HepG2 (cell line): ENCODE data around the gene TMEM253. TPM values are rescaled to one million over a fixed set of nuclear protein-coding genes. Genes with fewer than 3 reads are reported as not detected.

ENCODE experiments used
- BCLAF1 ChIP-seq: fragments of 450-650 bp; IDR thresholded peaks from 2 replicates; pipeline ENCODE4 v1.6.1; 2017; ENCODE audit warnings: mild to moderate bottlenecking
- BRD4 ChIP-seq: sonication (generic); formaldehyde crosslinking; IDR thresholded peaks from 2 replicates; pipeline ENCODE4 v1.4.0; 2020; ENCODE audit warnings: missing genetic modification reagents
- EHMT2 ChIP-seq: fragments of 200-600 bp; sonication (generic); IDR thresholded peaks from 2 replicates; pipeline ENCODE4 v1.7.0; 2017; ENCODE audit warnings: antibody characterized with exemption, low read depth, low read length, borderline replicate concordance
- FOXA1 ChIP-seq, 2 experiments: fragments of 450-650 bp in 1 of 2; sonication (generic) in 1 of 2; formaldehyde crosslinking in 1 of 2; IDR thresholded peaks; 2 replicates each; pipeline versions ENCODE4 v1.4.0 to v1.6.1; 2016 to 2020; ENCODE audit warnings: missing genetic modification reagents in 1 of 2
- GTF3A ChIP-seq: sonication (generic); formaldehyde crosslinking; conservative IDR thresholded peaks from 2 replicates; pipeline ENCODE4 v1.4.0; 2020; ENCODE audit warnings: mild to moderate bottlenecking, missing genetic modification reagents
- PAWR ChIP-seq: sonication (generic); formaldehyde crosslinking; IDR thresholded peaks from 2 replicates; pipeline ENCODE4 v1.4.0; 2020; ENCODE audit warnings: missing genetic modification reagents, mild to moderate bottlenecking, borderline replicate concordance
- REPIN1 ChIP-seq: sonication (generic); formaldehyde crosslinking; IDR thresholded peaks from 2 replicates; pipeline ENCODE4 v1.8.0; 2022; ENCODE audit warnings: missing genetic modification reagents, low read depth, mild to moderate bottlenecking, borderline replicate concordance
- SMARCC2 ChIP-seq: fragments of 450-650 bp; IDR thresholded peaks from 2 replicates; pipeline ENCODE4 v1.6.1; 2017; ENCODE audit warnings: antibody characterized with exemption, mild to moderate bottlenecking
- SRSF1 ChIP-seq: fragments of 200-400 bp; formaldehyde crosslinking; optimal IDR thresholded peaks from 2 replicates; pipeline ENCODE3; 2017; ENCODE audit warnings: mild to moderate bottlenecking, low read depth, low read length, moderate library complexity
- TAF1 ChIP-seq: sonication (generic); formaldehyde crosslinking; IDR thresholded peaks from 2 replicates; pipeline ENCODE4 v1.4.0; 2020; ENCODE audit warnings: missing genetic modification reagents
- TBX3 ChIP-seq: fragments of 450-650 bp; IDR thresholded peaks from 2 replicates; pipeline ENCODE4 v1.6.1; 2017; ENCODE audit warnings: antibody characterized with exemption, mild to moderate bottlenecking, inconsistent platforms, borderline replicate concordance
- TSC22D2 ChIP-seq: sonication (generic); formaldehyde crosslinking; IDR thresholded peaks from 2 replicates; pipeline ENCODE4 v1.5.1; 2020; ENCODE audit warnings: missing genetic modification reagents, mild to moderate bottlenecking, borderline replicate concordance
- XBP1 ChIP-seq: sonication (generic); formaldehyde crosslinking; IDR thresholded peaks from 2 replicates; pipeline ENCODE4 v1.5.0; 2020; ENCODE audit warnings: missing genetic modification reagents
- YEATS4 ChIP-seq: sonication (generic); formaldehyde crosslinking; IDR thresholded peaks from 2 replicates; pipeline ENCODE4 v1.4.0; 2020; ENCODE audit warnings: missing genetic modification reagents, borderline replicate concordance
- ZBED4 ChIP-seq: sonication (generic); formaldehyde crosslinking; IDR thresholded peaks from 2 replicates; pipeline ENCODE4 v1.4.0; 2020; ENCODE audit warnings: missing genetic modification reagents, borderline replicate concordance
- ZNF230 ChIP-seq: sonication (generic); formaldehyde crosslinking; IDR thresholded peaks from 2 replicates; pipeline ENCODE4 v1.4.0; 2020; ENCODE audit warnings: mild to moderate bottlenecking, missing genetic modification reagents
- ZNF234 ChIP-seq: sonication (generic); formaldehyde crosslinking; conservative IDR thresholded peaks from 2 replicates; pipeline ENCODE4 v1.5.1; 2020; ENCODE audit warnings: mild to moderate bottlenecking, missing genetic modification reagents
- ZNF3 ChIP-seq: IDR thresholded peaks from 2 replicates; pipeline ENCODE4 v1.7.0; 2017; ENCODE audit warnings: inconsistent platforms
- ZNF484 ChIP-seq: sonication (generic); formaldehyde crosslinking; IDR thresholded peaks from 2 replicates; pipeline ENCODE4 v1.5.1; 2020; ENCODE audit warnings: mild to moderate bottlenecking, low read depth, missing genetic modification reagents, borderline replicate concordance
- ZNF761 ChIP-seq: sonication (generic); formaldehyde crosslinking; conservative IDR thresholded peaks from 2 replicates; pipeline ENCODE4 v1.4.0; 2020; ENCODE audit warnings: mild to moderate bottlenecking, missing genetic modification reagents
- ZNF784 ChIP-seq: sonication (generic); formaldehyde crosslinking; IDR thresholded peaks from 2 replicates; pipeline ENCODE4 v1.5.1; 2020; ENCODE audit warnings: missing genetic modification reagents, mild to moderate bottlenecking, borderline replicate concordance
- ZNF883 ChIP-seq: sonication (generic); formaldehyde crosslinking; IDR thresholded peaks from 2 replicates; pipeline ENCODE4 v1.5.1; 2020; ENCODE audit warnings: mild to moderate bottlenecking, missing genetic modification reagents; ENCODE audit errors: not compliant biosample characterization
- polyA plus RNA-seq, 8 experiments: library from polyadenylated mRNA; depleted of rRNA in 3 of 8; stranded (reverse) in 7 of 8; unstranded in 1 of 8; fragments of >200 nt; fragmentation: Illumina TruSeq in 4 of 8; extraction: Trizol in 4 of 8; gene quantifications; 2 replicates each; pipeline versions ENCODE4 v1.2.1 to v1.2.3, GENCODE V29; 2011 to 2016; ENCODE audit warnings: low read depth in 4 of 8, missing spikeins in 1 of 8, mixed read lengths in 1 of 8; ENCODE audit not compliant: insufficient read depth in 1 of 8
- total RNA-seq, 5 experiments: library from RNA; depleted of rRNA; stranded (reverse); fragments of >200 nt; fragmentation: Illumina TruSeq; extraction: Trizol; gene quantifications; 2 replicates each; pipeline ENCODE4 v1.2.3, GENCODE V29; 2016; ENCODE audit warnings: low read depth in 1 of 5

The TMEM253 gene
- total and polyA plus RNA-seq, 2 of the 13 experiments (the other 11 are each of a cell fraction or from before 2014, with no cell fraction given) = 0.29 to 0.45 TPM

GRCh38 chr14:21103710-21104447 lies 3.0 kb downstream of the TMEM253 start (continued):
- TF ChIP-seq PAWR (peak; percentile 98), ZNF761 (CRISPR knock-in tag) (peak; percentile 97), BCLAF1 (no peak), FOXA1 (IDR thresholded peaks at IDR 0.05) (no peak), FOXA1 (CRISPR knock-in tag; IDR thresholded peaks at IDR 0.05) (peak; percentile 48), BRD4 (peak; percentile 93), SMARCC2 (no peak), ZNF784 (CRISPR knock-in tag) (peak; percentile 96; the same call in 1 of the 2 replicates), ZNF484 (peak; percentile 97), XBP1 (CRISPR knock-in tag) (peak; percentile 28; the same call in 1 of the 2 replicates), TSC22D2 (CRISPR knock-in tag) (peak; percentile 71), ZNF883 (CRISPR knock-in tag) (peak; percentile 99), ZNF234 (no peak; the same call in none of the 2 replicates), SRSF1 (peak; percentile 78), ZNF230 (CRISPR knock-in tag) (peak; percentile 98), YEATS4 (CRISPR knock-in tag) (peak; percentile 99), TAF1 (CRISPR knock-in tag) (peak; percentile 94), REPIN1 (CRISPR knock-in tag) (peak; percentile 100), TBX3 (peak; percentile 67; the same call in 1 of the 2 replicates), EHMT2 (peak; percentile 8; the same call in 1 of the 2 replicates), GTF3A (peak; percentile 93), ZNF3 (no peak), ZBED4 (peak; percentile 97)
